ENCODE measurements around the gene PRX.
"Not testable (repeated sequence)": the region's sequence is repeated elsewhere in the genome, so short reads cannot be mapped to it uniquely, and the experiment has no call there.

PRX gene, protein sequence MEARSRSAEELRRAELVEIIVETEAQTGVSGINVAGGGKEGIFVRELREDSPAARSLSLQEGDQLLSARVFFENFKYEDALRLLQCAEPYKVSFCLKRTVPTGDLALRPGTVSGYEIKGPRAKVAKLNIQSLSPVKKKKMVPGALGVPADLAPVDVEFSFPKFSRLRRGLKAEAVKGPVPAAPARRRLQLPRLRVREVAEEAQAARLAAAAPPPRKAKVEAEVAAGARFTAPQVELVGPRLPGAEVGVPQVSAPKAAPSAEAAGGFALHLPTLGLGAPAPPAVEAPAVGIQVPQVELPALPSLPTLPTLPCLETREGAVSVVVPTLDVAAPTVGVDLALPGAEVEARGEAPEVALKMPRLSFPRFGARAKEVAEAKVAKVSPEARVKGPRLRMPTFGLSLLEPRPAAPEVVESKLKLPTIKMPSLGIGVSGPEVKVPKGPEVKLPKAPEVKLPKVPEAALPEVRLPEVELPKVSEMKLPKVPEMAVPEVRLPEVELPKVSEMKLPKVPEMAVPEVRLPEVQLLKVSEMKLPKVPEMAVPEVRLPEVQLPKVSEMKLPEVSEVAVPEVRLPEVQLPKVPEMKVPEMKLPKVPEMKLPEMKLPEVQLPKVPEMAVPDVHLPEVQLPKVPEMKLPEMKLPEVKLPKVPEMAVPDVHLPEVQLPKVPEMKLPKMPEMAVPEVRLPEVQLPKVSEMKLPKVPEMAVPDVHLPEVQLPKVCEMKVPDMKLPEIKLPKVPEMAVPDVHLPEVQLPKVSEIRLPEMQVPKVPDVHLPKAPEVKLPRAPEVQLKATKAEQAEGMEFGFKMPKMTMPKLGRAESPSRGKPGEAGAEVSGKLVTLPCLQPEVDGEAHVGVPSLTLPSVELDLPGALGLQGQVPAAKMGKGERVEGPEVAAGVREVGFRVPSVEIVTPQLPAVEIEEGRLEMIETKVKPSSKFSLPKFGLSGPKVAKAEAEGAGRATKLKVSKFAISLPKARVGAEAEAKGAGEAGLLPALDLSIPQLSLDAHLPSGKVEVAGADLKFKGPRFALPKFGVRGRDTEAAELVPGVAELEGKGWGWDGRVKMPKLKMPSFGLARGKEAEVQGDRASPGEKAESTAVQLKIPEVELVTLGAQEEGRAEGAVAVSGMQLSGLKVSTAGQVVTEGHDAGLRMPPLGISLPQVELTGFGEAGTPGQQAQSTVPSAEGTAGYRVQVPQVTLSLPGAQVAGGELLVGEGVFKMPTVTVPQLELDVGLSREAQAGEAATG (N-terminal part only)

DNA sequence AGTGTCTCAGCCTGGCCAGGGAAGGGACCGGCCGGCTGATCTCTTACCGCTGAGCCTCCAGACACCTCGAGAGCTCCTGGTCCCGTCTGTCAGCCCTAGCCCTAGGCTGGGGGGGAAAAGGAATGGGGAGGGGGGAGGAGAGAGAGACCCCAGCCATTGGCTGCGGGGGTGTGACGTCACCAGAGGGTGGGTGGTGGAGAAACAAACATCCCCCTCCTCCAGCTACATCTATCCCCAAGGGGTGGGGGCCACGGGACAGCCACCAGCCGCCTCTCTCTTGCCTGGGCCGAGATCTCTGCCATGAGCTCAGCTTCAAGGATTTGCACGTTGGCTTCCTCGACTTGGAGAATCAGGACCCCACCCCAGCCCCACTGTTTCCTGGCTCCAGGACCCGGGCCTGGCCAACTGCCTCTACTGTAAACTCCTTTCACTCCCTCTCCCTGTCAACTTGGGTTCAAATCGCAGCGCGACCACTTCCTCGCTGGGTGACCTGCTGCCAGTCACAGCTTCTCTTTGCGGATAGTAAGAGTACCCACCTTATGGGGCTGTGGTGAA lies at the start of gene PRX:
Gene PRX, minus strand, starts transcription at position 88 of the 555 bp plus-strand sequence. CDS start 5,446 bp downstream, outside the sequence.
- peak; percentile 87 for DNase-seq

DNA sequence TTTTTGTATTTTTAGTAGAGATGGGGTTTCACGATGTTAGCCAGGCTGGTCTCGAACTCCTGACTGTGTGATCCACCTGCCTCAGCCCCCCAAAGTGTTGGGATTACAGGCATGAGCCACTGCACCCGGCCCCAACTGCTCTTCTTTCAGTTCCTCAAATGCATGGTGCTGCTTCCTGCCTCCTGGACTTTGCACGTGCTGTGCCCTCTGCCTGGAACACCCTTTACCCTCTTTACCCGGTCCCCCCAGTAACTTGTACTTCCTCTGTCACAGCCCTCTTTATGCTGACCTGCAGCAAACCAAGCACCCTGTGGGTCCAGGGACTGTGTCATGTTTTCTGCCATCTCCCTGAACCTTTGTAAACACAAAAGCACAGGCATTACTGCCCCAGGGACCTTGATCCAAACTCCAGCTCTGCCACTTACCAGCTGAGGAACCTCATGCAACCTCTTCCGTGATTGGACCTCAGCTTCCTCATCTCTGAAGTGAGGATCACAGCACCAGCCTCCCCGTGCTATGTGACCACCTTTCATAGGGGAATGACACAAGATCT lies 48.6 kb upstream of the PRX start:
- DNase-seq = no peak

DNA sequence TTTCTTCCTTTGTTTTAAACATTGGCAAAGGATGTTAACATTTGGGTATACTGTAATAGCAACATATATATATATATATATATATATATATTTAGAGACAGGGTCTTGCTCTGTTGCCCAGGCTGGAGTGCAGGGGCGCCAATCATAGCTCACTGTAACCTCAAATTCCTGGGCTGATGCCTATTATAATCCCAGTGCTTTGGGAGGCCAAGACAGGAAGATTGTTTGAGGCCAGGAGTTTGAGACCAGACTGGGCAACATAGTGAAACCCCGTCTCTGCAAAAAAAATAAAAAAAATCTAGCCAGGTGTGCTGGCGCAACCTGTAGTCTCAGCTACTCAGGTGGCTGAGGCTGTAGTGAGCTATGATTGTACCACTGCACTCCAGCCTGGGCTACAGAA lies 47.0 kb upstream of the PRX start:
- no peak for DNase-seq

DNA sequence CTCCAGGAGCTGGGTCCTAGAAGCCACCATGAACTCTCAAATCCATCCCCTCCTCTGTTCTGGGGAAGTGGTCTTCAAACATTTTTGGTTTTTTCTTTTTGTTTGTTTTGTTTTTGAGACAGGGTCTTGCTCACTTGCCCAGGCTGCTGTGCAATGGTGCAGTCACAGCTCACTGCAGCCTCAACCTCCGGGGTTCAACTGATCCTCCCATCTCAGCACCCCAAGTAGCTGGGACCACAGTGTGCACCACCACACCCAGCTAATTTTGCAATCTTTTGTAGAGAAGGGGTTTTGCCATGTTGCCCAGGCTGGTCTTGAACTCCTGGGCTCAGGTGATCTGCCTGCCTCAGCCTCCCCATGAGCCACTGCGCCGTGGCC lies 45.4 kb upstream of the PRX start:
- DNase-seq = no peak

DNA sequence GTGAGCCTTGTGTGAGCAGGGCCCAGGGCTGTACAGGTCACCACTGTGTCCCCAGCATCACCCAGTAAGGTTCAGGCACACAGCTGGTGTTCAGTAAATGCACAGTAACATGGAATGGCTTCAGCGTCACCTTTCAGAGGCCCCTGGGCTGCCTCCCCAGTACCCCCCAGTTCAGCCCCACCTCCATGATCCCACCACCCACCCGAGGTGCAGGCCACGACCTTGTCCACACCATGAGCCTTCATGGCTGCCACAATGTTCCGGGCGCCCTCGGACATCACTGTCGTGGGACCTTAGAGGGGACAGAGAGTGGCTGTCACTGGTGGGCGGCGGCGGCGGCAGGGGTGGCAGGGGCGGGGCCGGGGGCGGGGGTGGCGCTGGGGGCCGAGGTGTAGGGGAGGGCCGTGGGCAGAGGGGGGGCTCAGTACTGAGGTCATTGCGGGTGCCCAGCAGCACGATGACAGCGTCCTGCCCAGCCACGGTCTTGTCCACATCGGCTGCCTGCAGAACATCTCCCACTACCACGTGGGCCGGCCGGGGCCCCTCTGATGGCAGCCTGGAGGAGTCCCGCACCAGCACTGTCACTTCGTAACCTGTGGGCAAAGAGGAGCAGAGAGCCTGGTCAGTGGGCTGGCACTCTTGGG lies 44.9 kb upstream of the PRX start:
- DNase-seq = no peak

DNA sequence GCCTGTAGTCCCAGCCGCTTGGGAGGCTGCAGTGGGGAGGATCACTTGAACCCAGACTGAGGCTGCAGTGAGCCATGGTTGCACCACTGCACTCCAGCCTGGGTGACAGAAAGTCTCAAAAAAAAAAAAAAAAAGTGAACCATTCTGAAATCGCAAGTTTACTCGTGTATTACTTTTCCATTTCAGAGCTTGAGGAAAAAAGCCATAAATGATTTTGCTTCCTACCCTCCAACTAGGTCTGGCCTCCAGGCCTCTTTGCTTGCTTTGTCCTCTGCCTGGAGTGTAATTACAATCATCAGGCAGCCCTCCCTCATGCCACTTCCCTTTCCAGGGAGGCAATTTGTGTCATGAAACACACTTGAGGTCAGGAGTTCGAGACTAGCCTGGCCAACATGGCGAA lies 43.9 kb upstream of the PRX start:
- DNase-seq = no peak

DNA sequence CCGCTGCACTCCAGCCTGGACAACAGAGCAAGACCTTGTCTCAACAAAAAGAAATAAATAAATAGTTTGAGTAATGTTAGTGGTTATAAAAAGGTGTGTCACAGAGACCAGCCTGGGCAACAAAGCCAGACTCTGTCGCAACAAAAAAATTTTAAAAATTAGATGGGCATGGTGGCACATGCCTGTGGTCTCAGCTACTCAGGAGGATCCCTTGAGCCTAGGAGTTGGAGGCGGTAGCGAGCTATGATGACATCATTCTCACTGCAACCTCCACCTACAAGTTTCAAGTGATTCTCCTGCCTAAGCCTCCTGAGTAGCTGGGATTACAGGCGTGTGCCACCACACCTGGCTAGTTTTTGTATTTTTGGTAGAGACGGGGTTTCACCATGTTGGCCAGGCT lies 40.8 kb upstream of the PRX start:
- DNase-seq = not testable (repeated sequence)

DNA sequence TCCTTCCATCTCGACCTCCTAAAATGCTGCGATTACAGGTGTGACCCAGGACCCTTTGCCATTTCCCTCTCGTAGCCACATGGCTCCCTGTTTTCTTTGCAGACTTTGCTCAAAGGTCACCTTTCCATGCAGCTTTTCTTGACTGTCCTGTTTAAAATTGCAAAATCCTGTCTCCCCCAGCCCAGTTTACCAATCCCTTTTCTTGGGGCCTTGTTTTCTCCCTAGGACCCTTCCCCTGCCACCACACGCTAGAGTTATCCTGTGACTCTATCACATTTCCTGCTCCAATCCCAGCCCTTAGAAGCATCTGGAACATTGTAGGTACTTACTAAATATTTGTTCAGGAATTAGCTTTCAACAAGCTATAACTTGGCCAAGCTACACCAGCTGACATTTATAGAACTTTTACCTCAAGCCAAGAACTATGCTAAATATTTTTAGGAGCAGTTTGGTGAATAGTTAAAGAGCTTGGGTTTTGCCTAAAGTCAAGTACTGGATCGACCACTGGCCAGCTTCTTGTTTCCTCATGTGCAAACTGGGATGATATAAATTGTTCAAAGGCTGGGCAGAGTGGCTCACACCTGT lies 40.1 kb upstream of the PRX start:
- DNase-seq = no peak

DNA sequence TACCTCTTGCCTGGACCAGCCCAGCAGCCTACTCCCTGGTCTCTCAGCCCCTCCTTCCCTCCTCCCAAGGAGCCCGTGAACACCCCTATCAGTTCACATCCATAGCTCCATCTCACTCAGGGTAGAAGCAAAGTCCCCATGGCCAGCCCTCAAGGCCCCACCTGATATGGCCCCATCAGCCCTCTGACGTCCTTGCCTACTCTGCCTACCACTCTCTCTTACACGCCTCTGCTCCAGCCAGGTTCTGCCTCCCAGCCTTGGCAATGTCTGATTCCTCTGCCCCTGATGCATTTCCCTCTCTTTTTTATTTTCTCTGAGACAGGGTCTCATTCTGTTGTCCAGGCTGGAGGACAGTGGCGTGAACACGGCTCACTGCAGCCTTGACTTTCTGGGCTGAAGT lies 38.8 kb upstream of the PRX start:
- DNase-seq = no peak

DNA sequence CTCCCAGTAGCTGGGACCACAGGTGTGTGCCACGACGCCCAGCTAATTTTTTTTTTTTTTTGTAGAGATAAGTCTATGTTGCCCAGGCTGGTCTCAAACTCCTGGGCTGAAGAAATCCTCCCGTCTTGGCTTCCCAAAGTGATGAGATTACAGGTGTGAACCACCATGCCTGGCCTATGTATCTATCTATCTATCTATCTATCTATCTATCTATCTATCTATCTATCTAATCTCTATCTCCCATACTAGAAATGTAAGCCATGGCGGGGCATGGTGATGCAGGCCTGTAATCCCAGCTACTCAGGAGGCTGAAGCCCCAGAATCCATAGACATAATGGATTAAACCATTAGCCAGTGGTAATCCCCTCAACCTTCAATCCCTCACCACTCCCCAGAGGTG lies 37.5 kb upstream of the PRX start:
- DNase-seq = peak; percentile 93

DNA sequence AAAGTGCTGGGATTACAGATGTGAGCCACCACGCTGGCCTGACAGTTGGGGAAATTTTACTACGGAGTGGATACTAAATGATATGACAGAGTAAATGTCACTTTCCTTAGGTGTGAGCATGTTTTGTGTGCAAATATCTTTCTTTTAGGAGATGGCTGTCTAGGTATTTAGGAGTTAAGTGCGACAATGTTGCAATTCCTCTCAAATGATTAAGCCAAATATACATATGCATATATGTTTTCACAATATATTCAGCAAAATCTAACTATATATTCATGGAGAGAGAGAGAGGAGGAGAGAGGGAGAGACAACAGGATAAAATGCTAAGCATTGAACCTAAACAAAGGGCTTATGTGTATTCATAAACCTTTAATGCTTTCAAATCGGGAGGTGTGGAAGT lies 36.3 kb upstream of the PRX start:
- DNase-seq = no peak

DNA sequence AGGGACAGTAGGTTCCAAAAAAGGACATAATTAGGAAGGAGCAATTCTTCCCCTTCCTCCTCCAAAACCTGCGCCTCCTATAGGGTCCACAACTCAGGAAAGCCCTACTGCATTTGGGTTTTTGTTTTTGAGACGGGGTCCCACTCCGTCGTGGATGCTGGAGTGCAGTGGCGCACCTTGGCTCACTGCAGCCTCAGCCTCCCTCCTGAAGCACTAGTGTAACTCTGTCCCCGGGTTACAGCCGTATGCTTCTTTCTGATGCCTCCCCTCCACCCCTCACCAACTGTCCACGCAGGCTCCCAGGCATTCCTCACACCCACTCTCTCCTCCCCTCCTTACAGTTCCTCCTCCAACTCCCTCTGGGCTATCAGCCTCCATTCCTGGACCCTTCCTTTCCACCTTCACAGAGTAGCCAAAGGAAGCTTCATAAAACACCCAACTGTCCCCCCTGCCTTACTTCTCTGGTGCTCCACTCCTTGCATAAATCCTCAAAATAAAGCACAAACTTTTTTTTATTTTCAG lies 33.1 kb upstream of the PRX start:
- no peak for DNase-seq

DNA sequence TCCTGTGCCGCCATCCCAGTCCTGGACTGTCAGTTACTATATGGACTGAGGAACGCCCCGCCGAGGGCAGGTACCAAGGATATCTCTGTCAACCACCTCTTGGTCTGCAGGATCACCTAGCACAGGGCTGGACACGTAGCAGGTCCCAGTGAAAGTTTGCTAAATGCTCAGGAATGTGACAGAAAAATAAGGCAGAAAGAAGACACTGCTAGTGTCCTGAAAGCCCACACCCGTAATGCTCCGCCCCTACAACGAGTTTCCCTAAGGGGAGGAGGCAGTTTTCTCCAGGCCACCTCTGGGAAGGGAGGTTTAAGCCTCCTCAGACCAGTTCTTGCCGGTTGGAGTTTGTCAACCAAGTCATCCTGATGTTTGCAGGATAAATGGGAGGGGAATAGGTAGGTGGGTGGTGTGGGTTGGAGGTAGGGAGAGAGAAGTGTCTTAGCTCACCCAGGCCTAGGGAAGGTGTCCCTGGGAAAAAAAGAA lies 32.6 kb upstream of the PRX start:
- peak; percentile 65 for DNase-seq

DNA sequence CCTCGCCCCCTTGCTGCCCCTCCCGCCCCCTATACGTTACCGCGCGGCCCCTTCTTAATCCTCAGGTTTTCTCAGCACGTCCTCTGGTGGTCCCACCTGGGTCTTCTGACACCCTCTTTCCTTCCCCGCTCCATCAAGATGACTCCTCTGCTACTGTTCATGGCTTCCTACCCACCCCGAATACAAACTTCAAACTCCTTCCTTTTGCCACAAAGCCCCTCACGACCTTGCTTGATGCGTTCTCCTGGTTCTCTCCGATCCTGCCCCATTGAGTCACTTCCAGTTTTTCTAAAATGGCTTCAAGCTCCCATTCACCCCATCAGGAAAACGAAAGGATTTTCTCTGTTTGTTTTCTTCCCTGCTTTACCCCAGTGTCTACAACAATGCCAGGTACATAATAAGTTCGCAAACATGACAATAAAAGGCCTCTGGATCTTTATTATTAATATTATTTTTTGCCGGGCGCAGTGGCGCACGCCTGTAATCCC lies 31.7 kb upstream of the PRX start:
- DNase-seq = no peak

DNA sequence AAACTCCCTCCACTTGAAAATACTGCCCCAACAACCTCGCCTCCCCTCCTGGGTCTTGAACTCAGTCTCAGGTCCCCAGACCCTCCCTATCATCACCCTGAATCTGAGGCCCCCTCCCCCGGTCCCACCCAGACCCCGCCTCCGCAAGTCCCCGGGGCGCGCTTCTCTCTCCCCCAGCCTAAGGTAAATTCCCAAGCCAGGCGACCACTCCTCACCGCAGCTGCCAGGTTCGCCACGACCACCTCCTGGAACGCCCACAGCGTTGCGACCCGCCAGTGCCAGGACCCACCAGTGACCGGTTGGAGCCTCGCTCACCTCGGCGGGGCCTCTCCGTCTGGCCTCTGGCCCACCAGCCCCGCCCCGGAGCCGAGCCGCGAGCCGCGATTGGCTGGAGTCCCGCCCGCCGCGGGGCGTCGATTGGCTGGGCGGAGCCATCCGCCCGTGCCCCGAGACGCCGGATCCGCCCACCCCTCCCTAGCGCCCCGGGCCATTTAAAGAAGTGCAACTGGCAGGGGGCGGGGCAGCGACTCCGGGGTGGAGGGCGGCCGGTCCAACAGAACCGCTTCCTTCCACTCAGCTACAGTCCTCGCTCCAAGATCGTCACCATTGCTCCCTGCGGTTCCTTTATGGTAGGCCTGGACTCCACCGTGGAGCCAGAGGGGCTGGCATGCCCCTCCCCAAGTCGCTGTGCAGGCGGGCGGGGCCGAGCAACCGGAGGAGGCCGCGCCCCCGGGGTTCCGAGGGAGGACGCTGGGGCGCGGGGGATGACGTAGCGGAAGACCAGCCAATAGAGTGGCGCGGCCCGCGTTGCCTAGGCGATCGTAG lies 31.0 kb upstream of the PRX start, which contains the start of gene SERTAD3:
Gene SERTAD3, minus strand, starts transcription at position 336 of the 825 bp plus-strand sequence. CDS start 2,255 bp downstream, outside the sequence.
- DNase-seq = peak; percentile 99

DNA sequence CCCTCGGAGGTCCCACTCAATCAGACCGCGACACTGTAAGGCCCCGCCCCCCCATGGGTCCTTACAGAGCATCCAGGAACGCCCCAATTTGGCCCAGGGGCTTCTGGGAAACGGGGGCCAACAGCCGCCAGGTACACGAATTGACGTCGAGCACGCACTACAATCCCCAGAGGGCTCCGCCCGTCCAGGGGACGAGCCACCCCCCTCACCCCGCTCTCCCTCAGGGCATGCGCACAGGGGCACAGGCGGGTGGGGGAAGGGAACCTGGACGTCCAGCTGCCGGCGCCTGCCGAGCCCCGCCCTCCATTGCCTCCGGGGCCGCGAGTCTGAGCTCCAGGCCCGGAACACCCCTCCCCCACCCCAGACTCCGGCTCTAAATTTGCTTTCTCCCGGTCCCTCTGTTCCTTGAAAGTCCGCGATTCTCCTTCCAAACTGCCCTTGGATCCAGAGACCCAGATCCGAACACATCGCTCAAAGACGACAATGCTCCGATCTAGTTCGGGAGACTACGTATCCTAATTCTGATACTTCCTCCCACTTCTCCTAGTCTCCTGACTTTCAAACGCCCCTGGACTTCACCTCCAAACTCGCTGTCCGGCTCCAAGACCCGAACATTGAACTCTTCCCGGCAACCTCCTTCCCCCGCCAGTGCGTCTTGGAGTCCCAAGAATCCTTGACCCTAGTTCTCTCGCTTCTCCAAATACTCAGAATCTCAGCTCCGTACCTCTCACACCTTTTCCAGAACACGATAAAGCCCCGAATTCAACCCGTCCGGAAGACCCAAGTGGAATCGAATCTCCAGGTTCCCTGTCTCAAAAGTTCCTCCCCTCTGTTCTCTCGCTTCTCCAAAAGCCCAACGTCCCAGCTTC lies 30.2 kb upstream of the PRX start:
- peak; percentile 100 for DNase-seq

DNA sequence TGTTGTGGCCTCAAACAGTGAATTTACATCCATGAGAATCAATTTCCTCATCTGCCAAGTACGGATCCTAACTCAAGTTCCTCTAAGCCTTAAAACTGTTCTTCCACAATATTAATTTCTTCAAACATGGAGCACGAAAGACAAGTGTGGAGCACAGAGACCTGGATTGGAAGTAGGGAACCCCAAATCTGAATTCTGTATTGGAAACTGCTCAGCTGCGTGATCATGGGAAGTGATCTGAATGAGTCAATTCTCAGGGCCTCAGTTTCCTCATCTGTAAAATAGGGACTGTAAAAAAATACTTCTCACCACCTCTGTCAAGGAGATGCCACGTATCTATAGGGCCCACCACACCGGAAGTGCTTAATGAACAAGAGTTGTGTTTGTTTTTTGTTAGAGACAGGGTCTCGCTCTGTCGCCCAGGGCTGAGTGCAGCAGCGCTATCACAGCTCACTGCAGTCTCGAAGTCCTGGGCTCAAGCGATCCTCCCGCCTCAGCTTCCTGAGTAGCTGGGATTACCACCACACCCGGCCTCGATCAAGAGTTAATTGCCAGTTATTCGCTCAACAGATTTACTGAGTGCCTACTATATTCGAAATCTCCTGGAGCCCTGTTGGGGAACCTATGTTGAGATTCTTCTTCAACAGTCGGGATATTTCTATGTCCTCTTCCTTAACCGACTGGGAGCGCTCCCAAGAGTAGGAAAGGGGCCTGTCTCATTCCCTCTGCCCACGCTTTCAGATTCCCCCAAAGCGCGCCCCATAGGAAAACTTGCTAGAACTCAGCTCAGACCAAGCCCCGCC lies 29.4 kb upstream of the PRX start:
- DNase-seq = no peak

DNA sequence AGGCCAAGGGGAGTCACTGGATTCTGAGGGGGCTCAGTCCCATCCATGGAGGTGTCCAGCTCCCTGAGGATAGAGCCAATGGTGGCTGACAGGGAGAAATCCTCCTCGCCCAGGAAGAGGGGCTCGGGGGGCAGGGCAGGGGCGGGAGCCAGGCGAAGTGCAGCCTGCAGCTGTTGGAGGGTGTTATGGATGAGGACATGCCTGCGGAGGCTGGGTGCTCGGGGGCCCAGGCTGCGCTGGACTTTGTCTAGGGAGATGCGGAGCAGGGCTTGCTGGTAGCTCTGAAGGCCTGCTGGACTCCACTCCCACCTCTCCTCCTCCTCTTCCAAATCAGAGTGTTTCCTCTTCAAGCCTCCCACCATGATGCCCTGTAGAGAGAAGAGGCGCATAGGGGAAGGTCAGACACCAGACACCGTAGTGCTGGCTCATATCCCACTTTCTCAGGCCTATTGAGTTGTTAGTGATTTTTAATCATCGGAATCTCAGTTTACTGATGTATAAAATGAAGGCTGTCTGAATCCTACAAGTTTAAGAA lies 28.6 kb upstream of the PRX start:
- DNase-seq = no peak

Data from NCI-H82 (cell line).